K562 (cell line): Measurements from ENCODE around the gene KIF5A. TPM values are rescaled to one million over a fixed set of nuclear protein-coding genes. Genes with fewer than 3 reads are reported as not detected.
A peak's percentile ranks its signal among the peaks of the same experiment; 100 is the strongest.

Experiments used
- CAMTA2 ChIP-seq: fragments of 250-450 bp; sonication (Bioruptor Pico); conservative IDR thresholded peaks from 2 replicates; pipeline ENCODE4 v1.5.1; 2022
- CCNT2 ChIP-seq: IDR thresholded peaks from 2 replicates; pipeline ENCODE4 v1.6.1; 2011; ENCODE audit warnings: borderline replicate concordance, low read depth, mild to moderate bottlenecking, moderate library complexity, mixed read lengths, low read length; ENCODE audit not compliant: insufficient read length; ENCODE audit errors: extremely low read depth
- NCOA4 ChIP-seq: fragments of 450-650 bp; IDR thresholded peaks from 2 replicates; pipeline ENCODE4 v1.6.1; 2018; ENCODE audit warnings: mild to moderate bottlenecking; ENCODE audit not compliant: partially characterized antibody
- NFE2L1 ChIP-seq: fragments of 450-650 bp; IDR thresholded peaks from 2 replicates; pipeline ENCODE4 v1.6.1; 2016; ENCODE audit warnings: missing genetic modification characterization, low read depth, mild to moderate bottlenecking, missing compliant biosample characterization, moderate library complexity, borderline replicate concordance
- NFIX ChIP-seq: fragments of 250-450 bp; sonication (Bioruptor Pico); IDR thresholded peaks from 2 replicates; pipeline ENCODE4 v1.4.0; 2020; ENCODE audit warnings: low read depth, mild to moderate bottlenecking, moderate library complexity
- NONO ChIP-seq, 2 experiments: fragments of 200-400 bp in 1 of 2; fragments of 450-650 bp in 1 of 2; formaldehyde crosslinking in 1 of 2; IDR thresholded peaks; 2 replicates each; pipeline ENCODE4 v1.6.1; 2017; ENCODE audit warnings: low read depth in 2 of 2, mild to moderate bottlenecking in 2 of 2, moderate library complexity in 2 of 2, low read length in 1 of 2
- RFX5 ChIP-seq: IDR thresholded peaks from 2 replicates; pipeline ENCODE4 v1.6.1; 2011; ENCODE audit warnings: low read depth, mild to moderate bottlenecking, improper control_type of control experiment, low read length
- RREB1 ChIP-seq: fragments of 250-450 bp; sonication (Bioruptor Pico); IDR thresholded peaks from 2 replicates; pipeline ENCODE4 v1.4.0; 2020
- SMAD2 ChIP-seq: fragments of 150-350 bp; IDR thresholded peaks from 2 replicates; pipeline ENCODE4 v1.6.1; 2014; ENCODE audit warnings: low read depth, mild to moderate bottlenecking, low read length
- XRCC4 ChIP-seq: IDR thresholded peaks from one replicate; pipeline ENCODE4 v1.6.1; 2011; ENCODE audit not compliant: insufficient read depth, insufficient read length; ENCODE audit errors: extremely low read depth
- ZNF175 ChIP-seq: fragments of 200-800 bp; sonication (Bioruptor generic); IDR thresholded peaks from 2 replicates; pipeline ENCODE4 v1.6.1; 2016; ENCODE audit warnings: low read depth, mild to moderate bottlenecking, missing genetic modification characterization, missing compliant biosample characterization
- ZNF184 ChIP-seq: sonication (generic); formaldehyde crosslinking; IDR thresholded peaks from 2 replicates; pipeline ENCODE4 v1.5.0; 2020; ENCODE audit warnings: missing genetic modification reagents
- ZNF583 ChIP-seq: fragments of 250-450 bp; sonication (Bioruptor Pico); IDR thresholded peaks from 2 replicates; pipeline ENCODE4 v1.4.0; 2020
- ZNF609 ChIP-seq: sonication (generic); formaldehyde crosslinking; IDR thresholded peaks from 2 replicates; pipeline ENCODE4 v1.8.1; 2023; ENCODE audit warnings: missing genetic modification reagents, mild to moderate bottlenecking, borderline replicate concordance
- polyA plus RNA-seq, 8 experiments: library from polyadenylated mRNA; depleted of rRNA in 4 of 8; stranded (reverse) in 5 of 8; unstranded in 3 of 8; fragments of >200 nt; fragmentation: Nextera tagmentation in 2 of 8; fragmentation: Illumina TruSeq in 1 of 8; extraction: Ambion mirVana in 2 of 8; extraction: Trizol in 1 of 8; gene quantifications; 2 replicates each; pipeline versions ENCODE4 v1.2.1 to v1.2.3, GENCODE V29; 2011 to 2014; ENCODE audit warnings: inconsistent platforms in 1 of 8, missing spikeins in 1 of 8
- total RNA-seq, 7 experiments: library from RNA; depleted of rRNA in 6 of 7; stranded (reverse); fragments of >200 nt in 6 of 7; fragmentation: Illumina TruSeq in 2 of 7; extraction: Trizol in 2 of 7; gene quantifications; 2 replicates each; pipeline versions ENCODE4 v1.2.1 to v1.2.3, GENCODE V29; 2011 to 2021; ENCODE audit warnings: low replicate concordance in 1 of 7

Gene KIF5A
- total and polyA plus RNA-seq, 9 of the 15 experiments (the other 6 are each of a cell fraction or from before 2014, with no cell fraction given): 3.4 to 17.7 (median 8.0) TPM

- TF ChIP-seq ZNF609 (CRISPR knock-in tag): no peak
- TF ChIP-seq ZNF184 (CRISPR knock-in tag): no peak
- no peak for TF ChIP-seq CAMTA2 (CRISPR knock-in tag)
- no peak for TF ChIP-seq NFE2L1
- no peak for TF ChIP-seq XRCC4
- no peak for TF ChIP-seq RFX5
- TF ChIP-seq CCNT2: peak; percentile 81
- TF ChIP-seq ZNF175 (CRISPR knock-in tag): no peak
- TF ChIP-seq NFIX (CRISPR knock-in tag): no peak
- TF ChIP-seq SMAD2: no peak
- TF ChIP-seq RREB1 (CRISPR knock-in tag): no peak
- TF ChIP-seq NONO (IDR thresholded peaks at IDR 0.05; ENCODE audit: low read depth in 2 of 2, low read length in 1 of 2): 0 out of 4 replicates have a peak, but pooled peaks of 1 of the 2 experiments have one; percentile 31
- TF ChIP-seq NCOA4: no peak
- TF ChIP-seq ZNF583 (CRISPR knock-in tag): peak; percentile 66; the same call in 1 of the 2 replicates
Observed at GRCh38 chr12:57590864-57591781, 41.3 kb downstream of the KIF5A start, which contains the start of gene PIP4K2C (continued).
